Activated CD4-positive, alpha-beta T cell treated with anti-CD3 and anti-CD28 coated beads for 48 hours (primary cell): ENCODE results near the gene DUSP6.

Experiments used
- DNase-seq: peaks from one replicate; pipeline ENCODE4 v3.0.0-alpha.2; 2020

DUSP6 gene

DNA sequence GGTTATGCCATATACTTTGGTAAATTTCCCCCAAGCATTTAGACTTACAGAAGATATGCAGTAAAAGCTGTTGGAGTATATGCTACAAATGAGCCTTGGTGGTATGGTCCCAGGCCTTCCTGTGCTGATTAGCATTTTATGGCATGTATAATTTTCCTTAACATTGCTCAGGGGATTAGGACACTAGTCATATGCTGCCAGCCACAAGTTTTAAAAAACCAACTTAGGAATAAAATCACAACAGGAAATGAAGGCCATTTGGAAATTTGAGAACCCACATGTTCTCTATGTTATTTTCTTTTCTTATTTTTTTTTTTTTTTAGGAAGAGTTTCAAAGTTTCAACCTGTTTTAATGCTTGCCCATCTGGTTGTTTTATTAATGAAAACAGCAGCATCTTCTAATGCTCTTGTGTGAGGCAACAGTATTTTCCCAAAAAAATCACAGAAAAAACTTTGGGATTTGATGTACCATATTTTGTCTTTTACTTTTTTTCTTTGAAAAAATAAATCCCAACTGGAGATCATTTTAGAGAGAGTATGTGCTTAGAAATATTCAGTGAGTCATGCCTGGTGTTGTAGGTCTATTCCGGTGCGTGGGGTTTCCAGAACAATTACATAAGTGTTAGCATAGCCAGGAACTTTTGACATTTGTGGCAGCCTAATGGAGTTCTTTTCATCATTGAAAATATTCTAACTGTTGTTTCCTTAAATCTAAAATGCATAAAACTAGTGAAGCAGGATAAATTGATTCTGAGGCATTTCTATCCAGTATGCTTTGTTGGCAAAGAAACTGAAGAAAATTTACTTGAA is 21.7 kb upstream of the DUSP6 start:
- DNase-seq: no peak

DNA sequence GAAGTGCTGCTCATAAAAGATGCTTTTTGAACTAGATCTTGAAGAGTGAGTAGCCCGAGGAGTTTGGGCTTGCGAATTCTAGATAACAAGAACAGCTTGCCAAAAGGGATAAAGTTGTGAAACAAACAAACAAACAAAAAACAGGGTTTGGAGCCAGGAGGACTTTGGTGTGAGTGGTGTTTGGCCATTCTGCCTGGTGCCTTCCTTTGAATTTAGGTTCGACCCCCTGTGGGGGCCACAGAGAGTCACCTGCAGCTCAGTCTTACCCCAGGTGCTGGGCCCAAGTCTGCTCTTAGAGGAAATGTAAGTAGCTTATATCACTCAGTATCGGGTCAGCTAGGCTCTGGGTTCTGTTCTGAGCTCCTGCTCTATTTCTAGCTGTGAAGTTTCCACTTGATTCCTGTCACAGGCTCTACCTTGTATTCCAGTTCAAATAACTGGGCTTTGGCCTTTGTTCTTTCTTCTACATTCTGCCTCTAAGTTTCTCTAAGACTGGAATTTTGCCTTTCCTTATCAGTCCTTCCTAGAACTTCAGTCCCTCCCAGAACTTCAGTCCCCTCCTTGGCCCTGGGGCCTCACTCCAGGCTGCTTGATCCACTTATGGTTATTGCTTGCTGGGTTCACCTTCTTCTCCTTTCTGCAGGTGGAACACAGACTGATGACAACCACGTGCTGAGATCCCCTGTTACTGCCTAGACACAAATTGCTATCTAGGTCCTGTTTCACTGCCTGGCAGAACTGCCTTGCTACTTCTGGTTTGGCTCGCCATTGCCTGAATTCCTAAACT is 20.5 kb upstream of the DUSP6 start:
- DNase-seq: no peak

DNA sequence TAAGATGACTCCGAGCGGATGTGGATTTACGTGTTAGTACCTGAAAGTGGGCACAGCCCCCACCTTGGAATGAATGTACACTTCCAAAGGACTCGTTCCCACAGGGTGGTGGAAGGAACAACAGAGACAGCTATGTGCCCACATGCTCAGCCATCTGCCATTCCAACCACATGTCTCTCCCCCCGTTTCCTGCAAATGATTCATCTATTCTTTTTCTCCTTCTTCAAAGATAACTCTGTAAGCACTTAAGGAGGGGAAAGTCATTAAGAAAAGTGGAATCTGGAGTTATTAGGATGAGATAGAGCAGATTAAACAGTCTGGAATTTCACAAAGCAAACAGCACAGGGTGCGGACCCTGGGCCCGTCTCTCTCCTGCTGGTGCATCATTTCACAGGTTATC is 18.5 kb upstream of the DUSP6 start:
- DNase-seq: no peak

DNA sequence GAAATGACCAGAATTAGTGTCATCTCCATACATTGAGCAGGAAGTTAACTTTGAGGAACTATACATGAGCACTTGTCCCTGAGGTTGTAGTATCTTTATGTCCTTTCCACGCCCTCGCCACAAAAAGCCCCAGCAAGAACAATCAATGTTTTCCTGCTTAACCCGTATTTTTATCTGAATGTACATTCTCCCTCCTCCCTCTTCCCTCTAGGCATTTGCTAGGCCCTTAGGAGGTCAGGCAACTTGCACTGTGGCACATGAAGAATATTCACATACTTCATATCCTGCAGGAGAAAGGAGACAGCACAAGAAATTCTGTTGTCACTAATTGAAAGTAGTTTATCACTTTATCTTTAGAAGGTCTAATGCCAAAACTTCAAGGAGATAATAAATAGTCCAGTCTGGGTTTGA is 18.1 kb upstream of the DUSP6 start:
- DNase-seq: no peak

DNA sequence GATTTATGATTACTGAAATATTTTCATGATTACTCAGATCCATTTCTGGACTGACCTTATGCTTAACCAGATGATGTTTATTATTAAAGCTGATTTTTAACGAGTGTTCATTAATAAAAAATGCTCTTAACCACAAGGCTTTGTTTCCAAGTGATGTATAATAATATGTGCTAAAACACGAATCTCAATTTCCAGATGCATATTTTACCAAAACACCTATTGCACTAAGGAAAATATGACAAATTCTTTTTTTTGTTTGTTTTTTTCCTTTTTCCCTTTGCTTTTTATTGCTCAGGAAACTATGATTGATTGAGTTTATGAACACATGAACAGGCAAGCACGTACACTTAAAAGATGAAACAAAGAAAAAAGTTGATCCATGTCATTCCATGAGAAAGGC is 16.9 kb upstream of the DUSP6 start:
- DNase-seq: no peak

DNA sequence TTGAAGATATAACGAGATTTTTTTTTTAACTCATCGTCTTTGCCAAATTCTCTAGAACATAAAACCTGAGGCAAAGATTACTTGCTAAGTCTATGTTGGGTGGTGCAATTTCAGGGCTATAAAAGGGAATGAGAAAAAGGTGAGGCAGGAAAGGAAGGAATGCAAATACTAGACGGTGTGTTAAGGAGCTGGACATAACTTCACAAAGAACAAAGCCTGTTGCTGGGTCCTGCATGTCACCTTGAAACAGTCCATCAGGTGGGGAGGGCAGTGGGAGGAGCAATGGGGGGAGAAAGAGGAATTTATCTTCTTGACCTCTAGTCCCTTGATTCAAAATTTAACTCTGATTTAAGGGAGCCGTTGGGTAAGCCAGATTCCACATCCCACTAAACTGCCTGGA is 16.1 kb upstream of the DUSP6 start:
- no peak for DNase-seq

GRCh38 chr12:89366676-89367364 is 14.5 kb upstream of the DUSP6 start:
- DNase-seq: no peak

DNA sequence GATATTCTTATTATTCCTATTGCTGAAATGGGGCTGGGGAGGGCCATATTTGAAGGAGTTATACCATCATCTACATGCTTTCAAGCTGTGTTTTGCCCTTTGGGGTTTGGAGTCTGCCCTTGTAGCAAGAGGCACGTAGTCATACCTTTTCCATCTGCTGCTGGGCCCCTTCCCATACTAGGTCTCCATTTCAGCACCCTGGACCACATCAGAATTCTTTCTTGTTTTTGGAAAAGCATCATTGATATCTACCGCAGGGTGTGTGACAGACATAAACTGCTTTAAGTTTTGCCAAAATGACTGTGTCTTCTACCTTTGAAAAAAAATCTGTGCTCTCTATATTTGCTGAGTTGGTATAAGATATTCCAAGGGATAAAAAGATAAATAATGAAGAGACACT is 12.3 kb upstream of the DUSP6 start:
- no peak for DNase-seq

DNA sequence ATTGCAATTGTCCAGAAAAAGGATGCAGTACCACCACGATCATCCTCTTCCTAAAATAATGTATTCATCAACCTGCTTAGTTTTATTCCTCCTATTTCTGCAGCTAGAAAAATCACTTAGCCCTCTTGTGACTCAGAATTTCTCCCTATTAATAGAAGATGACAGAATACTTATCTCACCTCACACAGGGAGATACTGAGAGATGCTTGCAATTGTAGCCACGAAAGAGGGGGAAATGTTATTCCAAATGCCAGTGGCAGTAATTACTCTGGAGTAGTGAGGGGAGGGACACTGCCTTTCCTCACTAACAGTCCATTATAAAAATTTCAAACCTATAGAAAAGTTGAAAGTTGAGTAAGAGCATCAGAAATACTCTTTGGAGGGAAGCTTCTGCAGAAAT is 11.8 kb upstream of the DUSP6 start:
- no peak for DNase-seq

DNA sequence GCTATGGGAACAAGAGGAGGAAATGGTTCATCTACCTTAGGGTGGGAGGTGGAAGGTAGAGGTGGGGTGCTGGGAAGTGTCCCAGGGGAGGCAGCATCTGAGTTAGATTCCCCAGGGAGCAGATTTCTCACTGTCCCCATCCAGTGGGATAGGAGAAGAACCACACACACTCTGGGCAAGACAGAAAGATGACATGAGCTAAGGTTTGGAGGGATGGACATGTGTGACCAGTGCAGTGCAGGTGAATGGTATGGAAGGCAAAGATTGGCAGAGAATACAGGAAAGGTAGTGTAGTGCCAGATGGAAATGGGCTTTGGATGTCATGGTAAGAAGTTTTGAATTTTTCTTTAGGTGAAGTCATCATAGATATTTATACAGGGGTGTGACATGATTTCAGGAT is 11.3 kb upstream of the DUSP6 start:
- no peak for DNase-seq

- no peak for DNase-seq
Observed at GRCh38 chr12:89363084-89363483, 10.8 kb upstream of the DUSP6 start.

- no peak for DNase-seq
Observed at GRCh38 chr12:89359615-89360014, 7.3 kb upstream of the DUSP6 start.

GRCh38 chr12:89358805-89359204 is 6.5 kb upstream of the DUSP6 start:
- DNase-seq: no peak

DNA sequence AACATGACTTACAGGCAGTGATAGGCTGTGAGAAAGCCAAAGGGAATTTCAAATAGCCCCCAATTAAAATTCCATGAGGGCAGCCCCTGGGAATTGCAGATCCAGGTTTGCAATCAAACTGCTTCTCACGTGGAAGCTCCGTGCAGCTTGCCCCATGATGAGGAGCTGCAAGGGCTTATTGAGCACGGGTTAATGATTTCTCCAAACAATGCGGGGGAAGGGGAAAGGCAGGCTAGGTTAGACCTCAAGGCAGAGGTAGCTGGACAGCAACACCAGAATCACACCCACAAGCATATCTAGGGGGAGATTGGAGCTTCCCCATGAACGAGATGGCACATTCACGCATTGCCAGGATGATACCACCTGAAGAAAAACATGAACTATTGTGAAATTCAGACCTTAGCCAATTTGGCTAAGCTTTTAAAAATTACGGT is 5.0 kb upstream of the DUSP6 start:
- no peak for DNase-seq

GRCh38 chr12:89356069-89356665 is 3.9 kb upstream of the DUSP6 start:
- no peak for DNase-seq

GRCh38 chr12:89355243-89356068 is 3.2 kb upstream of the DUSP6 start:
- DNase-seq: no peak

DNA sequence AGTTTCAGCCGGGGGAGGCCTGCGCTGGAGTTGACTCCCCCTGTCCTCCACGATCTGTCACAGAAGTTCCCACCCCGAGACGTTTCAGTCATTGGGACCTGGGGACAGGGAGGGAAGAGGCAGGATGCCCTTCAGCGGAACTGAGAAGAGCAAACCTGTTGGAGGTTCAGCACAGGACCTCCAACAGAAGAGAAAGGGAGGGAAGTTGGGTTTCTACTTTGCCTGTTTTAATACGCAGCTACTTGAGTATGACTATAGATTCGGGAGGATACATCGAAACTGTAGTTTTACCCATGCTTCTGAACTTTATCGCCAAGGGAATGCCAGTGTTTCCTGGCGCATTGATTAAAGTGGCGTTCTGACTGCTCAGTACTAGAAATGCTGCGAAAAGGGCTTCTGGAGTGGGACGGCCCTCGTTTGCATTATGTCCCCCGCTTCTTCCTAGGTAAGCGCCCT is 2.3 kb upstream of the DUSP6 start:
- DNase-seq: no peak

DNA sequence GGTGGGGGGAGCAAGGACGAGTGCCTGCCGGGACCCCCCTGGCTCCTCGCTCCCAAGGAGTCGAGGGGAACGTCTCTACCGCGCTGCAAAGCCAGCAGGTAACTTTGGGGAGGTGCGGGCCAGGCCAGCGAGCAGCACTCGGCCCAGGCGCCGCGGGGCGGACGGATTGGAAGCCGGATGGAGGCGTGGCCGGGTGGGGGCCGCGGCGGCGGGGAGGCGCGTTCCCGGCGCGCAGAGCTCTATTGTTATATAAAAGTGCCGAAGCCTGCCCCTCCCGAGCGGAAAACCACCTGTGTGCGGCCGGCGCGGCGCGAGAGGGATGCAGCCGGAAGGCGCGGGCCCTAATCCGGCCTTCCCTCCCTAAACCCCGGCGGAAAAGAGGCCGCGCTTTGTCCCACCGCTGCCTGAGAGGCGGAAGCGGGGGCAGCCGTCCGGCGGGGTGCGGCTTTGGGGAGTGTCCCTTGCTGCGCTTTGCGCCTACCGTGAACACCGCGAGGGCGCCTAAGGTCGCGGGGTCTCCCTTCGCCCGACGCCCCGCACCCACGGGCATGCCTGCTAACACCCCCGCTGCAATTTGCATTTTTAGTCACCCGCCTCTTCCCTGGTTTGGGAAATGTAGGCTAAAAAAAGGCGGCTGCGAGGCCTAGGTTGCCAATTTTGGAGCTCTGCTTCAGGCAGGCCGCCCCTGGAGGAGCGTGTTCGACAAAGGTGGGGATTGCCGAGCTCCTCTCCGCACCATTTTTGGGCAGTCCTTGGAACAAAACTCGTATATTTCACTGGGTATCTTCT is 1.7 kb upstream of the DUSP6 start:
- peak; percentile 84 for DNase-seq

GRCh38 chr12:89353188-89353822 is 1.0 kb upstream of the DUSP6 start:
- DNase-seq: peak; percentile 66

DNA sequence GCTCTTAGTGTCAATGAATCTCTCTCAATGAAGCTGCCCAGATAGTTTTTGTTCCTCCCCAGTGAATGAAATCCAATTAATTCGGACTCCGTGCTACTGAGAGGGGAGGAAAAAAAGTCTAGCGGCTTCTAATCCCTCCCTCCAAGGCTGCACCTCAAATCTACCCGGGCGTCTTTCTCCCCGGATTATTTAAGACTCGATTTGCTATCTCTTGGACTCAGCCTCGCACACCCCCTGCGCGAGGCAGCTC is 134 bp downstream of the DUSP6 start:
- DNase-seq: no peak
